GM19372 (cell line): ENCODE measurements around the gene DCN.
"Not testable (repeated sequence)": the region's sequence is repeated elsewhere in the genome, so short reads cannot be mapped to it uniquely, and the experiment has no call there.

Experiments used
- ATAC-seq: cut with Tn5 transposase; IDR thresholded peaks from one replicate; pipeline ENCODE4 v1.9.1; 2021; ENCODE audit warnings: mild to moderate bottlenecking, low read depth, moderate library complexity; ENCODE audit not compliant: unreplicated experiment

Gene DCN, protein sequence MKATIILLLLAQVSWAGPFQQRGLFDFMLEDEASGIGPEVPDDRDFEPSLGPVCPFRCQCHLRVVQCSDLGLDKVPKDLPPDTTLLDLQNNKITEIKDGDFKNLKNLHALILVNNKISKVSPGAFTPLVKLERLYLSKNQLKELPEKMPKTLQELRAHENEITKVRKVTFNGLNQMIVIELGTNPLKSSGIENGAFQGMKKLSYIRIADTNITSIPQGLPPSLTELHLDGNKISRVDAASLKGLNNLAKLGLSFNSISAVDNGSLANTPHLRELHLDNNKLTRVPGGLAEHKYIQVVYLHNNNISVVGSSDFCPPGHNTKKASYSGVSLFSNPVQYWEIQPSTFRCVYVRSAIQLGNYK

GRCh38 chr12:91182636-91183455 is at the start of gene DCN:
DCN (minus strand) TSS chr12:91182817; CDS start chr12:91178552, 4,265 bp downstream.
- no peak for ATAC-seq

GRCh38 chr12:91230841-91231240 is 48.2 kb upstream of the DCN start:
- no peak for ATAC-seq

DNA sequence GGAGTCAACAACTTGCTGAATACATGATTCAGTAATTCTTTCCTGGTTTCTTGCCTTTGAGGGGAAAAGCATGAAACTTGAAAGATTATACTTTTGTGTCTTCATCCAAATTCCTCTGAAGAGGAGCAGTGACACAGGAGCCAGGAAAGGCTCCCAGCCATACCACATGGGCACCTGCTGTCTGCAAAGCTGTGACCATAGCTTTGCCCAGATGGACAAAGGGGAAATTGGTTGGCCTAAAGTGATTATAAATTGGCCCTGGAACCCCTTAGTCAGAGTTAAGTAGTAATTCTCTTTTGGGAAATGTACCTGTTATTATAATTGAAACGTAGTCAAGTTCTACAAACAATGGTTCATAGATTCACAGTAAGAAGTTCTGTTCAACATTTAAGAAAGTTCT is 44.3 kb upstream of the DCN start:
- ATAC-seq, result no peak

- ATAC-seq, result no peak
Measured at GRCh38 chr12:91225316-91225715, 42.7 kb upstream of the DCN start.

DNA sequence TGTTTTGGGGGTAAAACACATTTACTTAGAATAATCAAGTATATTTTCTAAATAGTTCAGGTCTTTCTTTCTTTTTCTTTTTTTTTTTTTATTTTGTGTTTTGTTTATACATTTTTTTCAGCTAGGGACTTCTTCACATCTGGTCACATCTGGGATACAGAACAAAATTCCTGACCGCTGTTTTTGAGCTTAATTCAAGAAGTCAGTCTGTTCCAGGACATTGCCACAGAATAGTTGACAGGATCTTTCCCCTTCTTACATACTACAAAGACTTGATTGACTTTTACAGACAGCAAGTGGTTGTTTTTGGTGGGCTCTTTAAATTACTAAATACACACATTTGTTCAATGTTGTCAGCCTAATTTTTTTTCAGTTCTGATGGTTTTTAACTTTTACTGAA is 41.8 kb upstream of the DCN start:
- no peak for ATAC-seq

GRCh38 chr12:91222746-91223145 is 40.1 kb upstream of the DCN start:
- no peak for ATAC-seq

DNA sequence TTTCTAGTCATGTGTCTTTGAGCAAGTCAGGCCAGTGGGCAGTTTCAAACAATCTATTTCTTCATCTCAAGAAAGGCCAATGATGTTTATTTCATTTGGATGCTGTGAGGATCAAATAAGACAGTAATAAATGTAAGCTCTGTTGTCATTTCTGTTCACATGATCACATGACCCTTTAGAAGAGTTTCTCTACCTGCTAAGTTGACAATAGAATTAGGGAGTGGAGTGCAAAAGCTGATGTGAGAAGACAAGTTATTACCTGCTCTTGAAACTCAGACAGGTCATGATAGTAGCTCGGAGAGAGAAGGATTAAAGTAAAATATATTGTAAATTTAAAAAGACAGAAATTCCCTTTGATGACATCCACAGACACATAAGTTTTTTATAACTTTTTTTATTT is 37.3 kb upstream of the DCN start:
- ATAC-seq, result no peak

GRCh38 chr12:91219511-91219910 is 36.9 kb upstream of the DCN start:
- ATAC-seq, result no peak

DNA sequence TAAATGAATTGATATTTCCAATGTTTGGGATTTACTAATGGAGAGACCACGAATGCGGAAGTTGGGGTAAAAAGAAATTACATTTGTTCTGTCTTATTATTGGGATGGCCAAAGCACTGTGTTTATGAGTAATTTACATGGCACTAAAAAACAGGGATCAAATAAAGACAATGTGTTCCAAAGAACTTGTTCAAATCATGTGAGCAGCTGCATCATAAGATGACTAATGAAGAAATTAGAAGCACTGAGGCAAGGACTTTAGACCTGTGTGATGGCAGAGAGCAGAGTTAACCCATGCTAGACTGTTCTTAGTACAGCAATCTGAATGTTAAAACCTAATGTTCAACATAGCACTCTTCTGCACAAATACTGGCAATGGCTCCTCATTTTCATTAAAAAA is 34.3 kb upstream of the DCN start:
- ATAC-seq, result no peak

GRCh38 chr12:91215940-91216454 is 33.4 kb upstream of the DCN start:
- ATAC-seq, result no peak

DNA sequence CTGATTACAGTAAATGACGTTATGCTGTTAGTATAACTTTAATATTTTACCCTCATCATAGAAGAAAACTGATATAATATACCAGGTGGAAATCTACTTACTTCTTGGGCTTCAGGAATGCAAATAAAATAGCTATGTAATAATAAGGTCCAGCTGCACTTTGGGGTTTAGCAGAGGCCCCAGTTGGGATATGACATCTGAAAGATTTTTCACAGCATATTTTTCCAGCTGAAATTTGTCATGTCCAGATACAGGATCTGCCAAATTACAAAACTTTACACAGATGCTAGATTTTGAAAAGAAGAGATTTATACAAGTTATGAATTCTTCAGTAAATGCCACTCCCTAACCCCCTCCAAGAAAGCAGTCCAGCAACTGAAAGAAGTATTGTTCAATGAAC is 29.2 kb upstream of the DCN start:
- no peak for ATAC-seq

GRCh38 chr12:91210618-91211017 is 28.0 kb upstream of the DCN start:
- ATAC-seq, result no peak

GRCh38 chr12:91210144-91210543 is 27.5 kb upstream of the DCN start:
- ATAC-seq, result no peak

GRCh38 chr12:91207301-91207700 is 24.7 kb upstream of the DCN start:
- ATAC-seq, result not testable (repeated sequence)

DNA sequence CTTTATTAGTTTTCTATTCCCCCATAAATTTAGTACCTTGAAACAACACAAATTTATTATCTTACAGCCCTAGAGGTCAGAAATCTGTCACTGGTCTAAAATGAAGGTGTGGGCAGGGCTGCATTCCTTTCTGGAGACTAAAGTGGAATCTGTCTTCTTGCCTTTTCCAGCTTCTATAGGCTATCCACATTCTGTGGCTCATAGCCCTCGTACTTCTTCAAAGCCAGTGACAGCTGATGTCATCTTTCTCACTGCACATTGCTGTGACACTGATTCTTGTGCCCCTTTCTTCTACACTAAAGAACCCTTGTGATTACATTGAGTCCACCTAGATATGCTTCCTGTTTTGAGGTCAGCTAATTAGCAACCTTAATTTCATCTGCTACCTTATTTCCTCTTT is 23.2 kb upstream of the DCN start:
- ATAC-seq, result no peak

GRCh38 chr12:91204421-91204820 is 21.8 kb upstream of the DCN start:
- no peak for ATAC-seq

DNA sequence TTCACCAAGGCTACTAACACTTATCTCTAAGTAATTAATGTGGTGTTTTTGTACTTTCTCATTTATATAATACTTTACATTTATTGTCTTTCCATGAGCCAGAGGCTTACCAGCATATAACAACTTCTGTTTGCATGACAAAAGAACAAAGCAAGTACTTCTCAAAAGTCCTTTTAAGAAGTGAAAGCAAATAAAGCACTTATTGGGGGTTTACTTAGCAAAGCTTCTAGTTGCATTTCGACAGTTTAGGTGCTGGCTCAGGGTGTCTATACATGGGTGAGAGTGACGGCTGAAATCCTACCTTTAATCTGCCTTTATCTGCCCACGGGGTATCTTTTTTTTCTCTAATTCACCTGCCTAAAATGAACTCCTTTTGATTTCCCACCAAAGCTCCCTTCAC is 21.0 kb upstream of the DCN start:
- no peak for ATAC-seq

DNA sequence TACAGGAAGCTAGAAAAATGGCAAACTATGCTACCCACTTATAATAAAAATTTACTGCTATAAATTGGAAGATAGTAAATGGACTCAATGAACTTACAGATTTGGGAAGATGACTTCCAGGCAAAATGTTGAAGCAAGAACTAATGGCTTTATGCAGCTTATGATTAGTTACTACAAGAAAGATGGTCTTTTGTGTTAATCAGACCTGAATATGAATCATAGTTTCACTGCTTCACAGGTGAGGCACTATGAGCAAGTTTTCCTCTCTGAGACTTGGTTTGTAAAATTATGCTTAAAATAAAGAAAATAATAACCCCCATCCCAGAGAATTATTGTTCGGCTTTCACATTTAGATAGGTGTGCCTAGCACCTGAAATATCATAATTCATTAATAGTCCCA is 19.8 kb upstream of the DCN start:
- no peak for ATAC-seq

GRCh38 chr12:91196436-91196835 is 13.8 kb upstream of the DCN start:
- no peak for ATAC-seq

DNA sequence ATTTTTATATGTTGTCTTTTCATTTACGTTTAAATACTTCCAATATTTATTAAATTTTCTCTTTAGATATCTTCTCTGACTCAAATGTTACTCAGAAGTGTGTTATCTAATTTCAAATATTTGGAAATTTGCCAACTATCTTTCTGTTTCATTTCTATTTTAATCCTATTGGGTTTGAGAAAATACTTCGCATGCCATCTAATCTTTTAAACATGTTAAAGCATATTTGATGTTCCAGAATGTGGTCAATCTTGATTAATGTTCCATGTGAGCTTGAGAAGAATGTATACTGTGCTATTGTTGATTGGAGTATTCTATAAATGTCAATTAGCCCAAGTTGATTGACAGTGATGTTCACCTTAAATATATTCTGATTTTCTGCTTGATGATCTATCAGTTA is 11.9 kb upstream of the DCN start:
- ATAC-seq, result no peak

DNA sequence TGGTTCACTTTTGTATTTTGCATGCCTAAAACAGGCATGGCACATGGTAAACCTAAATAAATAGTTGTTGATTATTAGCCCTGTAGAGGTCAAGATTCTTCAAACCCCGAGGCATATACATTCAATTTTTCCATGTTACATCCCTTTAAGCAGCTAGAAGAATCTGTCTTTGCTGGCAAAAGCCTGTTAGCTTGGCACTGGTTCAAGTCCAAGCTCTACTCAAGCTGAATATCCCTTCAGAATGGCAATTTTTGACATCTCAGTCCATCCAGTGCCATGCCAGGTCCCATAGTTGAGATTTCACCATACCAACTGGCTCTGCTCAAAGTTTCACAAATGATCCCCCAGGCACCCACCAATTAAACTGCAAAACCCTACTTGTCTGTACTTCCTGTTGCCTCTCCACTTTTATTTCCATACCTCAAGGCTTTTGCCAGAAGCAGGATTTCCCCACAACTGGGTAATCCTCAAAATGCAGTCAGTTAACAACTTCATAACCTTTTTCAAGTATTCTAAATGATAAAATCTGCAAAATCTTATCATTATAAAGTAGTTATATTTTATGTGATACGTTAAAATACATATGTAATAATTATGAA is 9.0 kb upstream of the DCN start:
- no peak for ATAC-seq
